HUDEP-2 (cell line): ENCODE data around the gene CDC5L.
A peak's percentile ranks its signal among the peaks of the same experiment; 100 is the strongest.

Experiments
- DNase-seq, 76 experiments: peaks; one replicate each; lab custom pipeline; 2025; ENCODE audit not compliant: unreplicated experiment in 76 of 76; lab: John Stamatoyannopoulos, UW

Gene CDC5L

DNA sequence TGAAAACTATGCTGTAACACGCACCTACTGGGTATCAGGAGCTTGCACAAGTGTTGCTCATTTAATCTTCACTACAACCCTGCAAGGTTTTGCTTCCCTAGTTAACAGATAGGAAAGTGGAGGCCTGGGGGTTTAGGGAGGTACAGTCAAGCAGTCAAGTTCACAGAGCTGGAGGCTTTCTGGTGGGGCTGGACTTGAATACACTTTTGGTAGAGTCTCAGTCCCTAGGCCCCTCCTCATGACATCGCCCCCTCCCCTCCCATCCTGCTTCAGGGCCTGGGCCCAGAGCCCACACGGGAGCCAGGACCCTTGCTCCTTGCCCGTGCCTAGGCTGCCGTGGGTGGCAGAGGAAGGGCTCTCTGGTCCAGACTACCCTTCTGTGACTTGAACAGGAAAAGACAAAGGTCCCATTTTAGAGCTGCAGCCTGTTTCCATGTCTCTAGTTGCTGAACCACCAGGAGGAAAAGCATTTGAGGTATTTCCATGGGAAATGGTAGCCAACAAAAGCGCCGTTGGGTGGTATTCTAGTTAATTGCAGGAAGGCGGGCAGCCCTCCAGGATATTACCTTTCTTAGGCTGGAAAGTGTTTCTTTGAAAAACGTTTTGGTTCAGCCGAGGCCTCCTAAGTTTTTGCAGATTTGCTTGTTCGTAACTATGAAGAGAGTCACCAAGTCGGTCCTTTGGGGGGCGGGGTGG is 84.9 kb downstream of the CDC5L start:
- peak in 23 of 76 experiments; percentile 13 to 55 (median 39) for DNase-seq

DNA sequence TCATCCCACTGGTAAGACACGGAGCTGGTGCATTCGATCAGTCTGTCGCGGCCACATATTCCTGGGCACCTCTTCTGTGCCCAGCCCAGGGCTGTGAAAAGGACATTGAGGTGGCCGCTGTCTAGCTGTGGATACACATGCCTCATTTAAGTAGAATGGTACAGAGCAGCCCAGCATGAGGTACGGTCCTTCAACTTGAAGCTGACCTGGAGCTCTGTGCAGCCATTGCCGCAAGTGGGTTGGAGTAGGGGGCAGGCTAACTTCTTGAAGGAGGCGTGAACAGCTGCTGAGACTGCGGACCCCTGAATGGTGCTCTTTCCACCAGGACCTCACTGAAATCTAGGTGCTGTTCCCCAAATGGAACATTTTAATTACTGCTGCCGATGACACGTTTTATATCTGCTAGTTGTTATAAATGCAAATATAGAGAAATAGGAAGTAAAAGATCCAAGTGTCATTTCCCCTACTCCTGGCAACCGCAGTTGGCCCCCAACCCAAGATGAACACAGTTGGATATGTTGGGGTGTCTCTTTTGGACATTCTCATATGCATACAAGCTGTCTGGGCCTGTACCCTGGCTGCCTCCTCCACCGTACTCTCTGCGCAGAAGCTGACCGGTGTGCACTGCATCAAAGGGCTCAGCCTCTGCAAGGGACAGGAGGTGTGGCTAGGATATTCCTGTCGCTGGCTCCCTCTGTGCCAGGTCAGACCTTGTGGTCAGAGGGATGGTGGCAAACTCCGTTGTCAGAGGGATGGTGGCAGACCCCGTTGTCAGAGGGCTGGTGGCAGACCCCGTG is 86.1 kb downstream of the CDC5L start:
- DNase-seq = no peak

DNA sequence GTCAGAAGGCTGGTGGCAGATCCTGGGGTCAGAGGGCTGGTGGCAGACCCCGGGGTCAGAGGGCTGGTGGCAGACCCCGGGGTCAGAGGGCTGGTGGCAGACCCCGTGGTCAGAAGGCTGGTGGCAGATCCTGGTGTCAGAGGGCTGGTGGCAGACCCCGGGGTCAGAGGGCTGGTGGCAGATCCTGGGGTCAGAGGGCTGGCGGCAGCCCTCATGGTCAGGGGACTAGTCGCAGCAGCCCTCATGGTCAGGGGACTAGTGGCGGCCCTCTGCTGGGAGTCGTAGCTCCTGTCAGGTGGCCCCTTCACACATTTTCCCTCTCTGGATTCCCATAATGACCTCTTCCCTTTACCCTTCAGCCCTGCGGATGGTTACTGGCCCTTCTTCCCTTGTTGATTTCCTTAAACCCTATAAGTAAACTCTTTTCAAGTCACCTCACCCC is 86.7 kb downstream of the CDC5L start:
- no peak for DNase-seq

DNA sequence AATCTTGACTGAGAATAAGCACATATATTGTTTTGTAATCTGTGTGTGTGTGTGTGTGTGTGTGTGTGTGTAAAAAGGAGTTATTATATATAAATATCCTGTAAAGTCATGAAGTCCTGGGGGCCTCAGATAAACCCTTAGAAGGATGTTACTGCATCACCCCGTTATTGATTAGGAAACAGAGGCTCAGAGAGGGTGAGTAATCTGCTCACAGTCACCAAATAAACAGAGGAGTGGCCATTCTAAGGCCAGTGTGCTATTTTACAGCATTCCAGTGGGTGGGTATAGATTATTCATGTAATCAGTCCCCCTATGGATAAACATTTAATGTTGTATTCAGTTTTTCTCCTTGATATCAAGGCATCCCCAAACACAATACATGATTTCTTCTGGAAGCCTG is 87.1 kb downstream of the CDC5L start:
- DNase-seq = no peak

DNA sequence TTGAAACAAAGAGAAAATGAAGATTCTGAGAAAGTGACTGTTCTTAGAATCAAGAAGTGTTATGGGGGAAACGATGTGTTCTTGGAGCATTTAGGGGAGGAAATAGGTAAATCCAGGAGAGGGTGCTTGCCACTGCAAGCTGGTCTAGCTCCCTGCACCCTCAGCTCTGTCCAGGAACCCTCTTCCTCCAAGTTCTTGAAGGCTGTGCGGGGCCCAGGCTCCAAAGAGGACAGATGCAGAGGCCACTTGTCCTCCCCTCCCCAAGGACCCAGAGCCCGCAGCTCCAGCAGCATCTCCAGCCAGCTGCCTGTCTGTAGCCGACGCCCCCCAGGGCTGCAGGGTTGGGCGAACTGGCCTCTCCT is 87.9 kb downstream of the CDC5L start:
- peak in 1 of 76 experiments; percentile 49 for DNase-seq

DNA sequence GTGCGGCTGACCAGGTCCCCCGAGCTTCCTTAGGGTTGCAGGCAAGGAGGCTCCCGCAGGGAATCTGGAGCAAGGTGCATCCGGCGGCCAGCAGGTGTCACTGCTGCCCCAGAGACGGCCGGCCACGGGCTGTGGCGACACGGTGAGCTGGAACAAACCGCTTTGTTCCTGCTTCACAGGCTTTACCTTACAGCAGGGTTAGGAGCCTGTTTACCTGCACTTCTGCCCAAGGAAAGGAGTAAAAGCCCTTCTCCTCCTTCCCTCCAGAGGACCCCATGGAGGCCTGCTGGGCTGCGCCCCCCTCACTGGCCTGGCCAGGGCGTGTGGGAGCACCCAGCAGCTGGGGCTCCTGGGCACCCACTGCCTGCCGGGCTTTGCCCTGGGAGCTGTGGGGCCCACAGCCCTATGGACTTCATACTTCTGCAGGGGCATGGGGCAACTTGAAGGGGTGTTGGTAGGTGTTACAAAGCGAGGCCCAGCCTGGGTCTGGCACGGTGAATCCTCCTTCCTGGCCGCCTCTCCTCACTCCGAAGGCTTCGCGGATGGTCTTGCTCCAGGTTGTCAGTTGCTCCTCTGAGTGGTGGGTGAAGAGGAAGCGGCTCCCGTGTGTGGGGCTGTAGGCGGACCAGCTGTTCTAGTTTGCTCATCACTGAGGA is 88.4 kb downstream of the CDC5L start:
- peak in 70 of 76 experiments; percentile 20 to 84 (median 64) for DNase-seq

DNA sequence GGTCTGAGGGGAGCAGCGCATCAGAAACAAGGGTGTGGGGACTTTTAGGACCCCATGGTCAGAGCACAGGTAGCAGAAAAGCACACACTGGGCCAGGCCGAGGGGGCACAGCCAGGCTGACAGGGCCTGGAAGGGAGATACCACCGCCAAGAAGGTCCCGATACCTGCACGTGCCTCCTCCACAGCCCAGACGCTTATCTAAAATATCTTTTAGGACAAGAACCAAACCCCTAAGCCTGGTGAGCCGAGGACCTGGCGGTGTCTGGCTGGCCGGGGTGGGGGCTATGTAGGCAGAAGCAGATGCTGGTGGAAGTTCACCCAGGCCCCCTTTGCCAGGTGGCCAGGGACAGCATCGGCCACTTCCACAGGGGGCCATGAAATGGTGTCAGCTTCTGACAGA is 89.3 kb downstream of the CDC5L start:
- DNase-seq = no peak

DNA sequence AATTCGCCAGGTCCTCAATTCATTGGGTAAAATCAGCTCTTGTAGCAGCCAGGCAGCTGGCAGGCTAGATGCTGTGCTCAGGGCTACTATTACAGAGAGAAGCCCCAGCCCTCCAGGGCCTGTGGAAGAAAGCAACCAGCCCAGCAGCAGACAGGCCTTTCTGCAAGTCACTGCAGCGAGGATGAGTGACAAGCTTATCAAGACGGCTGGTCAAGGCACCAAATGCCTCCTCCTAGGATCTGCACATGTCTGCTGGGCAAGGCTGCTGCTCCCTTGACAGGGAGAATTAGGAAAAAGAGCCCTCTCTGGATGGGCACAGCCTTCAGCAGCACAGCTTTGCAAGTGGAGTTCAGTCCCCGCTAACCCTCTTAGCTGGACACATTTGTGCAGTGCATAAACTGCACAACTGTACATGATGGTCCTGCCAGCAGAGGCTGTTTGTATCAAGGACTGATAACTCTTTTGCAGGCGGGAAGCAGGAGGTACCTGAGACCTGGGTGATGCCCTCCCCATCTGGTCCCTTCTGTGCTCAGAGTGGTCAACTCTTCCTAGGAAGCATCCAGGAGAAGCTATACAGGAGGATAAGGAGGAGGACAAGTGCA is 89.9 kb downstream of the CDC5L start:
- DNase-seq = peak in 22 of 76 experiments; percentile 10 to 66 (median 30)

DNA sequence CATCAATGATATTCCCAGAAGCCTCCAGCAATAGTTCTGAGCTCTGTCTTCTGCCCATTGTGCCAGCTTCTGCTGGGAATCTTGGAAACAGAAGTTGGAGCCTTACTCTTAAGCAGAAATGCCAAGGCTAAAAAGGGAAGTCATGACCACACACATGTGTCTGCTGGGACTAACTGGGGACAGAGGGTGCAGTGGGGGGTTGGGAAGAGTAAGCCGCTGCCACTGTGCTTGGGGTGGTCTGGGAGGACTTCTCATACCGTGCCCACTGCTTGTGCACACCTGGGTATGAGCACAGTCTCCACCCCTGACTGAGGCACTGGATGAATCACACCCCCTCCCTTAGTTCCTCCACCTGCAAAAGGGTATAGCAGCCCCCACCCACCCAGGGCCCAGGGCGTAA is 90.7 kb downstream of the CDC5L start:
- DNase-seq = no peak

DNA sequence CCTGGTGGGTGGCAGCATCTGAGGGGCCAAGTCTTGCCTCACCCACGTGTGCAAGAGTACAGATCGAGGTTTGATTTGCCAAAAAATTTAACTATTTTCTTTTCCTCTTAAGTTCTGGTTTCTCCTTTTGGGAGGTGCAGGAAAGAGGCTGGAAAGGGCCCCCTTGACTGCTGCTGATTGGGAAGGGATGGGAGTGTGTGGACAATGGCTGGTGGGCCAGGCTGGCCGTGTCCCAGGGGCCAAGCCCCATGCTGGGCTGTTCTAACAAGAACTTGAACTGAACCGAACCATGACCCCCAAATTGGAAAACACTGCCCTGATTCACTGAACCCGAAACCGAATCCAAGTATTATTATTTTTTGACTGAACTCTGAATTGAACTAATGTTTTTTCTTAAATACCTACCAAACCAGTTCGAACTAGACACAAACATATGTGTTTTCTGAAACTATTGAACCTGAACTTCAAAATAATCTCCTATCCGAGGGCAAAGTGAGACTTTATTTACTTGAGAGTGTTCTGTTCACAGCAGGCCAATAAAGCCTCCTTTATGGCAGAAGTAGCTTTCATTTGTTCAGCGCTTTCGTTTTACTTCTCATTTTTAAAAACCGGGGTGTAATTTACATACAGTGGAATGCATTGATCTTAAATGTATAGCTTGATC is 91.2 kb downstream of the CDC5L start:
- no peak for DNase-seq

DNA sequence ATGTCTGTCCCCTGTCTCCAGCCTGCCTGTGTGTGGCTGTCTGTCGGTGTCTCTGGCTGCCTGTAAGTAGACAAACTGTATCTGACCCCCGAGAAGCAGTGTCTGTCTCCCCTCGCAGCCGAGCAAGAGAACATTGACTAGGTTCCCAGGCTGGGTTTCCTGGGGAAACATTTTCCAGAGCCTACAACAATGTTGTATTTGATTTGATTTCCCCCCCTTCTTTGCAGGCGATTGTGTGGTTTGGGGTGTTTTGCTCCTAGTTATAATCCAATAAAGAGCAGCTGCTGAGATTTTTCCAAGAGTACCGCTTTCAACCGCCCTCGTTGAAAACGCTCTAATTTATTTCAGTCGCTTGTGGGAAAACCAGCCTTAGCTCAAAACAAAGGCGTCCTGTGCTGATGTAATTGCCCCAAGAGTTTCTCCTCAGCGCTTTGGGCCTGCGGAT is 92.6 kb downstream of the CDC5L start:
- DNase-seq = no peak

DNA sequence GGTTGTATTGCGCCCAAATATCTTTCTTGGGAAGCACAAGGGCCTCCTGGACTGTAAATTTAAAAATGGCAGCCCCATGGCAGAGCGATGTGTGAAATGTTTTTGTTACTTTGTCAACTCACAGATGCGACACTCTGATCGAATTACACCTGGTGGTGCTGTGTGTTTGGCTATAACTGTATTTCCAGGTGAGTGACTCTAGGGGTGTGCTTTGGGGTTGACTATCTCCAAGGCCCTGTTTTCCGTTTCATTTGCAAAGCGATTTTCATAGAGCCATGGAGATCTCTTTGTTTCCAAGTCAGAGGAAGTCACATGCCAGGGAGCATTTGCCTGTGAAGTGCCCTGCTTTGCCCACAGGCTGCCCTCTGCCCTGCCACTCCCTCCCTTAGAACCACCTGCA is 93.5 kb downstream of the CDC5L start:
- no peak for DNase-seq

DNA sequence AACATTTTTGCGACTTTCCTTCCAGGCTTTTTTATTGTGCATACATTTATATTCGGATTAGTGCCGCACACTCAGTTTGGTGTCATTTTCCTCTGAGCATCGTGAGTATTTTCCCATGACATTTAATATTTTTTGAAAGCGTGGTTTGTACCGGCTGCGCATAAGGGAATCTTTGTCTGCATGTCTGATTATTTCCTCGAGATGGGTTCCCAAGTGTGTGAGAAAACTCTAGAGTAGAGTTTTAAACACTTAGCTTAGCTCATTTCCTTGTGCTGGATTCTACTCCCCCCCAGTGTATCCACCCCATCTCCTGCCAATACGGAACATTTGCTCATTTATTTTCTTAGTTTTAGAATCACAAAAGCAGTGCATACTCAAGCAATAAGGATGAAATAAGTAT is 94.3 kb downstream of the CDC5L start:
- no peak for DNase-seq

DNA sequence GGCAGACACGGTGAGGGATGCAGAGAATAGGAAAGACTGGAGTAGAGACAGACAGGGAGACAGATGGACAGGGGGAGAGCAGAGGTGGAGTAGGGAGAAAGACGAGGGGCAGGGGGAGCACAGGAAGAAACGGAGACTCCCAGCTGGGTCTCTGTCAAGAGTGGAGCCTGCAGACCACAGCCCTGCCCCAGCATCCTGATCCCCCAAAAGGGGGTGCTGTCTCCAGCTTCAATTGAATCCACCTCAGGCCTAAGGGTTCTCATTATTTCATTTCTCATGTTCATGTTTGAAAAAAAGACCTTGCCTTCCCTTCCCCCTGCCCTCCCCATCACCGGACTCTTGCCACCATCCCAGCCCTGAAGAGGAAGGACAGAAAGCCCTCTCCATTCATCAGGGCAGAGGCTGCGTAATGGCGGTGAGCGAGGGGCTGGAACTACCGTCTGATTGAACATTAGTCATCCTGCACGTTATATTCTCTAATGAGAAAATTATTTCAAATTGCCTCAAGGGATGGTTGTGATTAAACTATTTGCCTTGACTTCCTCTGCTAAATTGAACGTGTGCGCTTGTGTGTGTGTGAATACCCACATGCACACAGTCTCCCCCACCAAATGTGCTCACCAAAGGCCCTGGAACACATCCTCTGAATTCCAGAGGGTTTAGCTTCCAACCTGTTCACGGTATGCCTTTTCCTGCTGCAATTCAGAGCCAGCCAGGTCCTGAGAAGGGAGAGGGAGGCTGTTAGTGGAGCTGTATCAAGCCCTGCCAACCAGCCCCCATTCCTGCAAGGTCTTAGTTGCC is 98.3 kb downstream of the CDC5L start:
- no peak for DNase-seq

DNA sequence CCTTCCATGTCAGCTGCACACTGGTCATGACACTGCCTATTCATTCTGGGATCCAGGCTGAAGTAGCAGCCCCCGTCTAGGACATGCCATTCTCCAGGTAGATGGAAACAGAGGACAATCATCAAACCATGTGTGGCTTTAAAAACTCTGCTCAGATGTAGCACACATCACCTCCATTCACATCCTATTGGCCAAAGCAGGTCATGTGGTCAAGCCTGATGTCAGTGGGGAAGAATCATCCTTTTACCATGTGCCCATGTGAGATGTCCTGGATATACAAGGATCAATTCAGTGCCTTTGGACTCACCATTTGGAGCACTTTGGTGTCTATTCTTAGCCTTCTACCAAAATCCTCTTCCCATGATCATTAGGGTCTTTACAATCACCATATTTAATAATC is 99.5 kb downstream of the CDC5L start:
- DNase-seq = no peak

DNA sequence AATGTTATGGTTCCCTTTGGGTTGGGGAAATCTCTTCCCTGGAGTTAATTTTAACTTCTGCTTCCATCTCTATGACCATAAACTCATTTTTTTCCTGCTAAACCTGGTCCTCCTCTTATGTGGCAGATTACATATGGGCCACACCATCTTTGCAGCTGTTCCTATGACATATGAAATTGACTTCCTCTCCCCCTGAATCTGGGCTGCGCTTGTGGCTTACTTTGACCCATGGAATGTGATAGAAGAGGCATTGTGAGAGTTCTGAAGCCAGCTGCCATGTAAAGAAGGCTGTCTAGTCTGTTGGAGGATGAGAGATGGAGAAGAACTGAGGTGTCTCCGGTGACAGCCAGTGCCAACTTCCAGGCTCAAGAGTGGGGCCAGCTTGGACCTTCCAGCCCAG is 100.1 kb downstream of the CDC5L start:
- no peak for DNase-seq

DNA sequence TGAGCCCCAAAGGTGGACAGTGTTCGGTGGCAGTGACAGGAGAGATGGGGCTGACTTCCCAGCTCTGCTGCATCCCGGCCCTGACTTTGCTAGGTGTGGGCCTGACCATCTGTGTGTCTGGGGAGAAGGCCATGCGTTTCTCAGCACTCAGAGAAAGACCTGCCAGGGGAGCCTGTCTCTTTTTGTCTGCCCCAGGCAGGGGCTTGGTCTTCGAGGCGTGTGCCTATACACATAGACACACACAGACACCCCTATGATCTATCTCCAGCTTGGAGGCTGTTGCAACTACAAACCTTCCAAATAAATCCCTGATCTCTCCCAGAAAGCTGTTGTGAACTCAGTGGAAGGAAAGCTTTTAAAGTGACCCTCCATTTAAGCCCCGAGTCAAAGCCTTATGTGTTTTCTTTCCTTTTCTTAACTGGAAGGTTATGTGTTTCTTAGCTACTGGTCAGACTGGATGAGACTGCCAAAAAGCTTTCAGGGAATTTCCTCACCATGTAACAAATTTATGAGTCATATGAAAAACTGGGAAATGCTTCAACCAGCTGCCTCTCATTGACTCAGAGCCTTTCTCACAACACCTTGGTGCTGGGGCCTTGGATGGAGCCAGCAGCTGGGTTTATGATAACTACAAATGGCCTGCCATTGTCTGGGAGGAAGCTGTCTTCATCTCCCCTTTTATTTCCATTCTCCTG is 102.6 kb downstream of the CDC5L start:
- DNase-seq = no peak

DNA sequence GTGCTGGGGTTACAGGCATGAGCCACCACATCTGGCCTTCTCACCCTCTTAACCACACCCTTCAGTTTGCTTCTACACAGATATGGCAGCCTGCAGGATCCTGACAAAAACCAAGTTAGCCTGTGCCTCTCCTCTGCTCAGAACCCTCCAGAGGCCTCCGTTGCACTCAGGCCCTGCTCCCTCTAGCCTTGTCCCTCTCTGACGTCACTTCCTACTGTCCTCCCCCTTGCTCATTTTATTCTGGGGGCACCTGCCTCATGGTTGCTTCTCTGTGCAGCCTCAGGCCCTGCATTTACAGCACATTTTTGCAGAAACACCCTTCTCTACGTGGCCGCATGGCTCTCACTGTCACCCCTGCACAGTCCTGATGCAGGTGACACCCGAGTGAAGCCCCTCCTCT is 105.6 kb downstream of the CDC5L start:
- DNase-seq = peak in 1 of 76 experiments; percentile 19

DNA sequence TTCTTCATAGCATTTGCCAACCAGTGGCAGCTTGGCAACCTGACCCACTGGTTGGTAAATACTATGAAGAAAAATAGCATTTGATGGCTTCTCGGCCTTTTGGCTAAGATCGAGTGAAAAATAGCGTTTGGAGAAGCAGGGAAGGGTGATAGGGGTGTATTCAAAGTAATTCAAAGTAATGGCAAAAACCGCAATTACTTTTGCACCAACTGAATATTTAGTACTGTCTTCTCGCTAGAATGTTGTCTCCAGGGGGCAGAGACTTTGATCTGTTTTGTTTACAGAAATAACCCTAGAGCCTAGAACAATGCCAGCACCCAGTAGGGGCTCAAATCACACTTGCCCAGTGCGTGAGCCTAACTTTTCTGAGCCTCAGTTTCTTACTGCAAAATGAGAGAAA is 106.1 kb downstream of the CDC5L start:
- no peak for DNase-seq
